ENCODE measurements around the gene SH3GL2.

DNA sequence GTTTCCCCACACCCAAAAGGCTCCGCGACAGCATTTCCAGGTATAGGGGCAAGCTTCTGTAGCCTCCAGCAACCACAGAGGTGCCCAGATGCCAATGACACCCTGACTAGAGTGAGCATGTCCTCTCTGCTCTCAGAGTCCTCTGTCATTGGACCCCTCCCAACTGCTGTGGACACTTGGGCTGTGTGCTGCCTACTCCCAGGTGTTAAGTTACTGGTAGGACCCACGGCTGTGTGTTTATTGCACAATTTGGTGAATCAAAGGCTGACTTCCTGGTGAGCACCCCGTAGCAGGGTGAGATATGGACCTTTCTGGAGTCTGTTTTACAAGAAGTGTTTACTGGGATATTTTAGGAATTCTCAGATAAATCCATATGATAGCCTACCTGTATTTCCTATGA, 36.0 kb downstream of the SH3GL2 start:
- TF ChIP-seq POLR2A (IDR thresholded peaks at IDR 0.05; ENCODE audit: low read depth, low read length) = no peak
- TF ChIP-seq POLR2AphosphoS5 (IDR thresholded peaks at IDR 0.05; ENCODE audit: low read depth, low read length) = no peak
- no peak for TF ChIP-seq TAF1 (IDR thresholded peaks at IDR 0.05; ENCODE audit: borderline replicate concordance, low read depth, low read length)
